NB4 (cell line): ENCODE data around the gene EXOC4.

Experiments used
- POLR2A ChIP-seq: IDR thresholded peaks from 2 replicates; pipeline ENCODE4 v1.6.1; 2011; ENCODE audit warnings: mild to moderate bottlenecking; ENCODE audit not compliant: insufficient read length; ENCODE audit errors: extremely low read depth
- TF ChIP-seq, protein P1 (sequence below): IDR thresholded peaks from one replicate; pipeline ENCODE4 v1.5.1; 2012; ENCODE audit warnings: low read depth, low read length
- TF ChIP-seq, protein P2 (sequence below): IDR thresholded peaks from 2 replicates; pipeline ENCODE4 v1.6.1; 2011; ENCODE audit warnings: low read depth, low read length

DNA sequence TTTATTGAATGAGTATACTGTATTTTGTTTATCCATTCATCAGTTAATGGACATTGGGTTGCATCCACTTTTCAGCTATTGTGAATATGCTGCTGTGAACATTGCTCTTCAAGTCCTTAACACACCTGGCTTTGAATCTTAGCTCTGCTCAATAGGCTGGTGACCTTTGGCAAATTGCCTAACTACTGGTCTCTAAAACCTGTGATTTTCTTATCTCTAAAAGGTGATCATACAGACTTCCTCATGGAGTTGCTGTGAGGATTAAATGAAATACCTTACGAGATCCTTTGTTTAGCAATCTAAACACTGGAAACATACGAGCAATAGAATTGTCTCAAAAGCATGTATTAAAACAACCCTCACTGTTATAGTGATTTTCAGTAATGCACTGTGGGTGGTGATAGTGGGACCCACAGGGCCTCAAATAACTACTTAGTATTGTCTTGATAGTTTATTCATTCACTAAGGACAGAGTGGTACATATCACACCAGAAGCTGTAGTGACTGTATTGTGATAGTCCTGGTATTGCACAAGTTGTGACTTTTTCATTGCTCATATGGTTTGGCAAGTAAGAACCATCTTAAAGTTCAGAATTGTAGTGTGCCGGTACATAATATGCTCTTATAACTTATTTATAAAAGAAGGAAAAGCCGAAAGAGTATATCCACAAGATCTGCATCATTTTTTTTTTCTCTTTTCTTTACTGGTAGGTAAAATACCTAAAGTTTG lies 257.6 kb downstream of the EXOC4 start:
- TF ChIP-seq POLR2A = no peak
- TF ChIP-seq, protein P1, sequence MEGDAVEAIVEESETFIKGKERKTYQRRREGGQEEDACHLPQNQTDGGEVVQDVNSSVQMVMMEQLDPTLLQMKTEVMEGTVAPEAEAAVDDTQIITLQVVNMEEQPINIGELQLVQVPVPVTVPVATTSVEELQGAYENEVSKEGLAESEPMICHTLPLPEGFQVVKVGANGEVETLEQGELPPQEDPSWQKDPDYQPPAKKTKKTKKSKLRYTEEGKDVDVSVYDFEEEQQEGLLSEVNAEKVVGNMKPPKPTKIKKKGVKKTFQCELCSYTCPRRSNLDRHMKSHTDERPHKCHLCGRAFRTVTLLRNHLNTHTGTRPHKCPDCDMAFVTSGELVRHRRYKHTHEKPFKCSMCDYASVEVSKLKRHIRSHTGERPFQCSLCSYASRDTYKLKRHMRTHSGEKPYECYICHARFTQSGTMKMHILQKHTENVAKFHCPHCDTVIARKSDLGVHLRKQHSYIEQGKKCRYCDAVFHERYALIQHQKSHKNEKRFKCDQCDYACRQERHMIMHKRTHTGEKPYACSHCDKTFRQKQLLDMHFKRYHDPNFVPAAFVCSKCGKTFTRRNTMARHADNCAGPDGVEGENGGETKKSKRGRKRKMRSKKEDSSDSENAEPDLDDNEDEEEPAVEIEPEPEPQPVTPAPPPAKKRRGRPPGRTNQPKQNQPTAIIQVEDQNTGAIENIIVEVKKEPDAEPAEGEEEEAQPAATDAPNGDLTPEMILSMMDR = no peak
- TF ChIP-seq, protein P2, sequence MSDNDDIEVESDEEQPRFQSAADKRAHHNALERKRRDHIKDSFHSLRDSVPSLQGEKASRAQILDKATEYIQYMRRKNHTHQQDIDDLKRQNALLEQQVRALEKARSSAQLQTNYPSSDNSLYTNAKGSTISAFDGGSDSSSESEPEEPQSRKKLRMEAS = no peak
